A549 (cell line): ENCODE data around the gene MGME1. TPM values are rescaled to one million over a fixed set of nuclear protein-coding genes. Genes with fewer than 3 reads are reported as not detected.

ENCODE experiments used
- ATAC-seq, 2 experiments: fragments of 200-7000 bp in 1 of 2; fragments of >200 bp in 1 of 2; cut with Nextera tagmentation in 1 of 2; cut with Tn5 transposase in 1 of 2; 3 replicates each; pipeline versions ENCODE4 v1.8.0 to v1.9.1; 2018 to 2020; ENCODE audit warnings: mild to moderate bottlenecking in 1 of 2, moderate library complexity in 1 of 2
- CTCF ChIA-PET: fragments of 300-600 bp; sonication (Branson Sonifier 250); formaldehyde crosslinking; extraction: SDS; loops from one replicate; lab custom pipeline; 2021; ENCODE audit warnings: antibody characterized with exemption, inconsistent platforms; lab: Yijun Ruan, JAX
- POLR2A ChIA-PET: fragments of 350-600 bp; formaldehyde crosslinking; extraction: SDS; loops from one replicate; lab custom pipeline; 2021; ENCODE audit warnings: antibody characterized with exemption, inconsistent platforms; lab: Yijun Ruan, JAX
- DNase-seq, 2 experiments: peaks; one replicate each; pipeline versions ENCODE4 v3.0.0 to v3.0.0-alpha.2; 2011 to 2016; ENCODE audit warnings: low read depth in 1 of 2, low spot score in 1 of 2
- FAIRE-seq: peaks from 2 replicates; lab custom pipeline; 2011; peaks lifted over from hg19 to GRCh38; lab: Jason Lieb, UNC
- H3K27ac ChIP-seq, 2 experiments: fragments of >200 bp; sonication (Bioruptor Twin); formaldehyde crosslinking; 3 replicates each; pipeline ENCODE4 v1.5.1; 2016 to 2017
- H3K4me1 ChIP-seq: fragments of >200 bp; sonication (Bioruptor Twin); formaldehyde crosslinking; 3 replicates; pipeline ENCODE4 v1.6.1; 2016
- H3K4me2 ChIP-seq: fragments of >200 bp; sonication (Bioruptor Twin); formaldehyde crosslinking; 3 replicates; pipeline ENCODE4 v1.6.1; 2016
- H3K4me3 ChIP-seq: fragments of >200 bp; sonication (Bioruptor Twin); formaldehyde crosslinking; 3 replicates; pipeline ENCODE4 v1.5.1; 2016
- H3K9me3 ChIP-seq: fragments of >200 bp; sonication (Bioruptor Twin); formaldehyde crosslinking; 3 replicates; pipeline ENCODE4 v1.6.1; 2016
- BHLHE40 ChIP-seq: IDR thresholded peaks from 2 replicates; pipeline ENCODE4 v1.6.1; 2012; ENCODE audit warnings: low read depth, low read length, inconsistent platforms
- CBX2 ChIP-seq: fragments of 200-600 bp; sonication (generic); IDR thresholded peaks from 2 replicates; pipeline ENCODE4 v1.6.1; 2016; ENCODE audit warnings: low read depth, mild to moderate bottlenecking, borderline replicate concordance
- EHF ChIP-seq: fragments of 250-450 bp; sonication (Bioruptor Pico); IDR thresholded peaks from 2 replicates; pipeline ENCODE4 v1.5.0; 2020; ENCODE audit warnings: mild to moderate bottlenecking
- FOXS1 ChIP-seq: fragments of 250-450 bp; sonication (Bioruptor Pico); IDR thresholded peaks from 2 replicates; pipeline ENCODE4 v1.5.0; 2020; ENCODE audit warnings: mild to moderate bottlenecking, moderate library complexity
- HOXB13 ChIP-seq: fragments of 250-450 bp; sonication (Bioruptor Pico); IDR thresholded peaks from 2 replicates; pipeline ENCODE4 v1.5.0; 2020; ENCODE audit warnings: low read depth, mild to moderate bottlenecking, moderate library complexity
- MYC ChIP-seq: IDR thresholded peaks from 2 replicates; pipeline ENCODE4 v1.6.1; 2012; ENCODE audit warnings: mild to moderate bottlenecking, inconsistent platforms, low read length, improper control_type of control experiment, borderline replicate concordance
- NR3C1 ChIP-seq: fragments of >200 bp; sonication (Bioruptor Twin); formaldehyde crosslinking; IDR thresholded peaks from 3 replicates; pipeline ENCODE4 v1.6.1; 2017
- POLR2A ChIP-seq: IDR thresholded peaks from 2 replicates; pipeline ENCODE4 v1.6.1; 2012; ENCODE audit warnings: mild to moderate bottlenecking, low read length
- RFX5 ChIP-seq: fragments of 450-650 bp; IDR thresholded peaks from 2 replicates; pipeline ENCODE4 v1.7.1; 2014; ENCODE audit warnings: antibody characterized with exemption, mild to moderate bottlenecking, moderate library complexity
- SMC3 ChIP-seq: fragments of >200 bp; sonication (Bioruptor Twin); formaldehyde crosslinking; IDR thresholded peaks from 3 replicates; pipeline ENCODE4 v1.6.1; 2018; ENCODE audit warnings: inconsistent platforms
- TP53 ChIP-seq: fragments of 250-450 bp; sonication (Bioruptor Pico); IDR thresholded peaks from 2 replicates; pipeline ENCODE4 v1.5.0; 2021; ENCODE audit warnings: mild to moderate bottlenecking, moderate library complexity
- ZFP36 ChIP-seq: fragments of 450-650 bp; IDR thresholded peaks from 2 replicates; pipeline ENCODE4 v1.6.1; 2014; ENCODE audit warnings: borderline replicate concordance; ENCODE audit not compliant: partially characterized antibody
- WGBS: methylation state at CpG from one replicate; pipeline ENCODE4 v1.1.6; 2017; ENCODE audit errors: missing lambda C conversion rate; 5-methylcytosine and 5-hydroxymethylcytosine counted together
- polyA plus RNA-seq, 4 experiments: library from polyadenylated mRNA; depleted of rRNA in 3 of 4; stranded (reverse); fragments of >200 nt; fragmentation: RNase III in 1 of 4; extraction: RNeasy Plus Mini Kit Qiagen cat#74134 plus additional on column Dnase treatment in 1 of 4; gene quantifications; 2 replicates in 3 of 4; 3 replicates in 1 of 4; pipeline ENCODE4 v1.2.3, GENCODE V29; 2011 to 2017
- TF ChIP-seq, protein P1 (sequence below): IDR thresholded peaks from 2 replicates; pipeline ENCODE4 v1.6.1; 2012; ENCODE audit warnings: low read depth, borderline replicate concordance
- TF ChIP-seq, protein P2 (sequence below): fragments of 450-650 bp; IDR thresholded peaks from 2 replicates; pipeline ENCODE4 v1.6.1; 2014; ENCODE audit warnings: antibody characterized with exemption
- TF ChIP-seq, protein P3 (sequence below): IDR thresholded peaks from 2 replicates; pipeline ENCODE4 v1.6.1; 2012
- TF ChIP-seq, protein P4 (sequence below): fragments of 150-350 bp; IDR thresholded peaks from 2 replicates; pipeline ENCODE4 v1.6.1; 2014; ENCODE audit warnings: low read depth, mild to moderate bottlenecking, low read length
- TF ChIP-seq, protein P5 (sequence below): fragments of >200 bp; sonication (Bioruptor Twin); formaldehyde crosslinking; IDR thresholded peaks from 3 replicates; pipeline ENCODE4 v1.6.1; 2016

Gene MGME1
- polyA plus RNA-seq, 2 of the 4 experiments (the other 2 are of a cell fraction), result 46.6 to 47.9 TPM

DNA sequence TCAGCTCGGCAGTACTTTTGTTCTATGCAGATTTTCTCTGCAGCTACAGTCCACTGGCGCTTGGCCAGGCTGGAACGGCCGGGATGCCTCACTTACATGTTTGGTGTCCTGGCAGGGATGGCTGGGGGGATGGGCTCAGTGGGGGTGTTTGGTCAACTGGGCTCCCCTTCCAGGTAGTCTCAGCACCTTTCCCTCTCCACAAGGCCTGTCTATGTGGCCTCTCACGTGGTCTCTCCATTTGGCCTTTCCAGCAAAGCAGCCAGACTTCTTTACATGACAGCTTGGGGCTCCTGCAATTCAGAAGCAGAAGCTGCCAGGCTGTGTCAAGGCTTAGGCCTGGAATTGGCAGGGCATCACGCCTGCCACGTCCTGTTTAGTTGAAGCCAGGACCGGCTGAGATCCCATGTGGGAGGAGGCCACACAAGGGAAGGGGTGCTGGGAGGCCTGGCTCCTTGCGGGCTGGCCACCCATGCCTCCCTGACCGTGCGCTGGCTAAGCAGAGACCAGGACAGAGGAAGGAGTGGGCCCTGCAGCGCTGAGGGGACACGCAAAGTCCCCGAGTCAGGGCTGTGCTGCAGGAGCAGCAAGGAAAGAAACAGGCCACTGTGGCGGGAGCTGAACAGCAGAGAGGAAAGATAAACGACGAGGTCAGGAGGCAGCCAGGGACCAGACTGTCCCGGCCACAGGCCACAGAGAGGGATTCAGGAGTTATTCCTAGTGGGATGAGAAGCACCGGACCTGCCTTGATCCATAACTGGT lies 38.9 kb downstream of the MGME1 start:
- TF ChIP-seq ZFP36, result no peak
- TF ChIP-seq BHLHE40, result no peak
- TF ChIP-seq TP53 (CRISPR knock-in tag), result no peak
- TF ChIP-seq RFX5, result no peak
- no peak for TF ChIP-seq MYC
- TF ChIP-seq, protein P1, sequence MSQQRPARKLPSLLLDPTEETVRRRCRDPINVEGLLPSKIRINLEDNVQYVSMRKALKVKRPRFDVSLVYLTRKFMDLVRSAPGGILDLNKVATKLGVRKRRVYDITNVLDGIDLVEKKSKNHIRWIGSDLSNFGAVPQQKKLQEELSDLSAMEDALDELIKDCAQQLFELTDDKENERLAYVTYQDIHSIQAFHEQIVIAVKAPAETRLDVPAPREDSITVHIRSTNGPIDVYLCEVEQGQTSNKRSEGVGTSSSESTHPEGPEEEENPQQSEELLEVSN, result no peak
- no peak for TF ChIP-seq HOXB13 (CRISPR knock-in tag)
- TF ChIP-seq SMC3, result no peak
- no peak for TF ChIP-seq EHF (CRISPR knock-in tag)
- no peak for TF ChIP-seq NR3C1
- TF ChIP-seq CBX2, result no peak
- FAIRE-seq, result no peak
- no peak for DNase-seq
- Histone ChIP-seq H3K9me3 (no peaks in the 10 kb centered on the region), H3K4me3 (no peak overlapping the region), H3K27ac (no peak overlapping the region), H3K4me2 (no peak overlapping the region), H3K4me1 (no peaks in the 10 kb centered on the region)
- ATAC-seq, result peak in 1 of 2 experiments; percentile 35; a peak in 2 of 6 replicates
- CTCF ChIA-PET, result interaction anchor here (0.8 to 1.2 kb wide), 2 partner anchors 10 to 12 kb away, joined by 3 to 5 read pairs; no protein-coding TSS in a partner anchor
- POLR2A ChIA-PET, result no interaction called here
- 77% methylated on average over 19 of the region's 19 CpGs for WGBS

DNA sequence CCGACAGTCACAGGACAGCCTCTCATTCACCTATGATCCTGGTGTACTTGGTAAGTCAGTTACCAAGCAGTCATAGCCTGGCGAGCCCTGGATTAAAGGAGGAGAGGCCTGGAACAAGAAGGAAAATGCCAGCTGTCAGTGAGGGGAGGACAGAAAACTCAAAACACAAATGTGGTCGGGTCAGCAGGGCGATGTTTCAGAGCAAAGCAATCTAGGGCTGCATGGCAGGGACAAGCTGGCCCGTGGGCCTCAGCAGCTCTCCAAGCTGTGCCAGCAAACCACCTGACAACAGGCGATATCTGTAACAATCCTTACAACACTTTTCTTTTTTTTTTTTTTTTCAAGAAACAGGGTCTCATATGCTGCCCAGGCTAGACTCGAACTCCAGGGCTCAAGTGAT lies 40.3 kb downstream of the MGME1 start:
- Histone ChIP-seq H3K4me3 (no peak overlapping the region), H3K4me1 (no peaks in the 10 kb centered on the region), H3K27ac (no peak overlapping the region), H3K9me3 (no peaks in the 10 kb centered on the region), H3K4me2 (no peak overlapping the region)
- ChIA-PET CTCF (no interaction called here), POLR2A (interaction anchor here (0.6 kb wide), 1 partner anchor 41 kb away, joined by 3 read pairs; the partner anchor contains the start of gene SNX5)
- WGBS, result 74% methylated on average over 7 of the region's 7 CpGs
- no peak for DNase-seq
- TF ChIP-seq, protein P2, sequence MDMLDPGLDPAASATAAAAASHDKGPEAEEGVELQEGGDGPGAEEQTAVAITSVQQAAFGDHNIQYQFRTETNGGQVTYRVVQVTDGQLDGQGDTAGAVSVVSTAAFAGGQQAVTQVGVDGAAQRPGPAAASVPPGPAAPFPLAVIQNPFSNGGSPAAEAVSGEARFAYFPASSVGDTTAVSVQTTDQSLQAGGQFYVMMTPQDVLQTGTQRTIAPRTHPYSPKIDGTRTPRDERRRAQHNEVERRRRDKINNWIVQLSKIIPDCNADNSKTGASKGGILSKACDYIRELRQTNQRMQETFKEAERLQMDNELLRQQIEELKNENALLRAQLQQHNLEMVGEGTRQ, result no peak
- TF ChIP-seq, protein P3, sequence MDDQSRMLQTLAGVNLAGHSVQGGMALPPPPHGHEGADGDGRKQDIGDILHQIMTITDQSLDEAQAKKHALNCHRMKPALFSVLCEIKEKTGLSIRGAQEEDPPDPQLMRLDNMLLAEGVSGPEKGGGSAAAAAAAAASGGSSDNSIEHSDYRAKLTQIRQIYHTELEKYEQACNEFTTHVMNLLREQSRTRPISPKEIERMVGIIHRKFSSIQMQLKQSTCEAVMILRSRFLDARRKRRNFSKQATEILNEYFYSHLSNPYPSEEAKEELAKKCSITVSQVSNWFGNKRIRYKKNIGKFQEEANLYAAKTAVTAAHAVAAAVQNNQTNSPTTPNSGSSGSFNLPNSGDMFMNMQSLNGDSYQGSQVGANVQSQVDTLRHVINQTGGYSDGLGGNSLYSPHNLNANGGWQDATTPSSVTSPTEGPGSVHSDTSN, result no peak
- TF ChIP-seq, protein P4, sequence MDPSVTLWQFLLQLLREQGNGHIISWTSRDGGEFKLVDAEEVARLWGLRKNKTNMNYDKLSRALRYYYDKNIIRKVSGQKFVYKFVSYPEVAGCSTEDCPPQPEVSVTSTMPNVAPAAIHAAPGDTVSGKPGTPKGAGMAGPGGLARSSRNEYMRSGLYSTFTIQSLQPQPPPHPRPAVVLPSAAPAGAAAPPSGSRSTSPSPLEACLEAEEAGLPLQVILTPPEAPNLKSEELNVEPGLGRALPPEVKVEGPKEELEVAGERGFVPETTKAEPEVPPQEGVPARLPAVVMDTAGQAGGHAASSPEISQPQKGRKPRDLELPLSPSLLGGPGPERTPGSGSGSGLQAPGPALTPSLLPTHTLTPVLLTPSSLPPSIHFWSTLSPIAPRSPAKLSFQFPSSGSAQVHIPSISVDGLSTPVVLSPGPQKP, result no peak
- TF ChIP-seq FOXS1, result no peak
- no peak for TF ChIP-seq NR3C1
- FAIRE-seq, result no peak
- no peak for ATAC-seq

DNA sequence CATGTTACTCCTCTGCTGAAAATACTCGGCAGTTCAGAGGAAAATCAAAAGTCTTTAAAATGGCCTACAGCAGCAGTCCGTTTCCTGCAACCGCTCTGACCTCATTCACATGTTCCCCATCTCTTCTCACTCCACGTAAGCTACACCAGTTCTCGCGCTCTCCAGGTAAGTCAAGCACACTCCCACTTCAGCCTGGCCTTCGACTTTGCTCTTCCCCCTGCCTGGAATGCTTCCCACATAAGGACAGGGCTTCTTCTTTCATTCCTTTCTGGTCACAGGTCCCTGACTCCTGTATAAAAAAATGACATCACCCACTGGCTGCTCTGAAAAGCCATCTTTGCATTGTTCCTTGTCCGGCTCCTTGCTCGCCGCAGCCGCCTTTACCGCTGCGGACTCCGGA lies 42.7 kb downstream of the MGME1 start:
- POLR2A ChIA-PET, result no interaction called here
- CTCF ChIA-PET, result no interaction called here
- 85% methylated on average over 14 of the region's 14 CpGs for WGBS

More for the DNA sequence above, 42.7 kb downstream of the MGME1 start:
- Histone ChIP-seq H3K4me2 (no peak overlapping the region), H3K4me3 (no peak overlapping the region), H3K4me1 (no peaks in the 10 kb centered on the region), H3K9me3 (no peaks in the 10 kb centered on the region), H3K27ac (no peak overlapping the region)
- DNase-seq, result no peak
- 0 out of 6 replicates have a peak, but pooled peaks of 1 of the 2 experiments have one; percentile 23 for ATAC-seq
- TF ChIP-seq, protein P5, sequence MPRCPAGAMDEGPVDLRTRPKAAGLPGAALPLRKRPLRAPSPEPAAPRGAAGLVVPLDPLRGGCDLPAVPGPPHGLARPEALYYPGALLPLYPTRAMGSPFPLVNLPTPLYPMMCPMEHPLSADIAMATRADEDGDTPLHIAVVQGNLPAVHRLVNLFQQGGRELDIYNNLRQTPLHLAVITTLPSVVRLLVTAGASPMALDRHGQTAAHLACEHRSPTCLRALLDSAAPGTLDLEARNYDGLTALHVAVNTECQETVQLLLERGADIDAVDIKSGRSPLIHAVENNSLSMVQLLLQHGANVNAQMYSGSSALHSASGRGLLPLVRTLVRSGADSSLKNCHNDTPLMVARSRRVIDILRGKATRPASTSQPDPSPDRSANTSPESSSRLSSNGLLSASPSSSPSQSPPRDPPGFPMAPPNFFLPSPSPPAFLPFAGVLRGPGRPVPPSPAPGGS, result no peak
- 0 out of 2 replicates have a peak, but pooled peaks have one; percentile 9 for TF ChIP-seq POLR2A
- FAIRE-seq, result no peak
